HG02642 (cell line): ENCODE data around the gene HAPSTR1.
A peak's percentile ranks its signal among the peaks of the same experiment; 100 is the strongest.
"Not testable (repeated sequence)": the region's sequence is repeated elsewhere in the genome, so short reads cannot be mapped to it uniquely, and the experiment has no call there.

Experiments used
- ATAC-seq: cut with Tn5 transposase; IDR thresholded peaks from one replicate; pipeline ENCODE4 v1.9.1; 2021; ENCODE audit warnings: mild to moderate bottlenecking; ENCODE audit not compliant: unreplicated experiment, poor library complexity

Gene HAPSTR1

DNA sequence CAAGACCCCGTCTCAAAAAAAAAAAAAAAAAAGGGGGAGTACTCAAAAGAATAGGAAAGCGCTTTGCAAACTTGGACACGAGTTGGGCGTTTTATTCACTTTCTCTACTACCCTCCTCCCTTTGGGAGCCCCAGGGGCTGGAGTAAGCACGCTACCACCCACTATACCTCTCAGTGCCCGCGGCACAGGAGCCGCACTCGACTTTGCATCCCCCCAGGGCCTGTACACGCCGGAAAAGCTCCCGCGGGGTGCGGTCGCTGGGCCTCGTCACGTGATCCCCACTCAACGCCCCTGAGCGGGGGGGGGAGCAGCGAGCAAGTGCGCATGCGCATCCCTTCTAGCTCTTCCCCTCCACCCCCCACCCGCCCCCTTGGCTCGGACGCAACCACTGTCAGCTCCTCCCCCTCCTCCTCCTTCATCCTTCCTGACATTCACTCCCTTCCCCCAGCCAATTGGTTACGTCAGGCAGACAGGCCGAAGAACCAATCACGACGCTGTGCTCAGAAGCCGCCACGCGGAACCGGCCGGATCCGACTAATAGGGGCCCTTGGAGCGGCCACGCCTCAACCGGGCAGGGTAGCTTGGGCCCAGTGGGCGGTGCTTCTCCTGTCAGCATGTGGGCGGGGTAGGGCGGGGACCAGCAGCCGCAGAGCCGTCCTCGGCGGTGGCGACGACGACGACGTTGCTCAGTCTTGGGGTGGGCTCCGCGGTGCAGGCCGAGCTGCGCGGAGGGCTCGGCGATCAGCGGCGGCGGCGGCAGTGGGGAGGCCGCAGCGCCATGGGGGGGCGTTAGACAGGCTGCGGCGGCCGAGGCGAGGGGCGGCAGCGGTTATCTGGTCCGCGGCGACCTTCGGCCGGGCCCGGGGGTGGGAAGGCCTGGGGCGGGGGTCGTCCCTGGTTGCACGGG is at the start of gene HAPSTR1:
Gene HAPSTR1 (plus strand): TSS at position 685 of the 907 bp plus-strand sequence. CDS start 401 bp downstream, outside the sequence.
- peak; percentile 90 for ATAC-seq

- ATAC-seq, result no peak
Measured at GRCh38 chr16:9042533-9042932, 48.9 kb upstream of the HAPSTR1 start.

- ATAC-seq, result no peak
Measured at GRCh38 chr16:9042964-9043680, 48.3 kb upstream of the HAPSTR1 start.

DNA sequence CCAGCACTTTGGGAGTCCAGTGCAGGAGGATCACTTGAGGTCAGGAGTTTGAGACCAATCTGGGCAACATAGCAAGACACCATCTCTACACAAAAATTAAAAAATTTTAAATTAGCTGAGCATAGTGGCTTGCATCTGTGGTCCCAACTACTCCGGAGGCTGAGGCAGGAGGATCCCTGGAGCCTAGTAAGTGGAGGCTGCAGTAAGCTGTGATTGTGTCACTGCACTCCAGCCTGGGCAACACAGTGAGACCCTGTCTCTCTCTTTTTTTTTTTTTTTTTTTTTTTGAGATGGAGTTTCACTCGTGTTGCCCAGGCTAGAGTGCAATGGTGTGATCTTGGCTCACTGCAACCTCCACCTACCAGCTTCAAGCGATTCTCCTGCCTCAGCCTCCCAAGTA is 45.9 kb upstream of the HAPSTR1 start:
- not testable (repeated sequence) for ATAC-seq

- no peak for ATAC-seq
Measured at GRCh38 chr16:9046667-9047055, 44.8 kb upstream of the HAPSTR1 start.

- peak; percentile 86 for ATAC-seq
Measured at GRCh38 chr16:9047689-9048301, 43.6 kb upstream of the HAPSTR1 start.

GRCh38 chr16:9048302-9048700 is 43.1 kb upstream of the HAPSTR1 start:
- ATAC-seq, result no peak

- ATAC-seq, result no peak
Measured at GRCh38 chr16:9049241-9049640, 42.2 kb upstream of the HAPSTR1 start.

DNA sequence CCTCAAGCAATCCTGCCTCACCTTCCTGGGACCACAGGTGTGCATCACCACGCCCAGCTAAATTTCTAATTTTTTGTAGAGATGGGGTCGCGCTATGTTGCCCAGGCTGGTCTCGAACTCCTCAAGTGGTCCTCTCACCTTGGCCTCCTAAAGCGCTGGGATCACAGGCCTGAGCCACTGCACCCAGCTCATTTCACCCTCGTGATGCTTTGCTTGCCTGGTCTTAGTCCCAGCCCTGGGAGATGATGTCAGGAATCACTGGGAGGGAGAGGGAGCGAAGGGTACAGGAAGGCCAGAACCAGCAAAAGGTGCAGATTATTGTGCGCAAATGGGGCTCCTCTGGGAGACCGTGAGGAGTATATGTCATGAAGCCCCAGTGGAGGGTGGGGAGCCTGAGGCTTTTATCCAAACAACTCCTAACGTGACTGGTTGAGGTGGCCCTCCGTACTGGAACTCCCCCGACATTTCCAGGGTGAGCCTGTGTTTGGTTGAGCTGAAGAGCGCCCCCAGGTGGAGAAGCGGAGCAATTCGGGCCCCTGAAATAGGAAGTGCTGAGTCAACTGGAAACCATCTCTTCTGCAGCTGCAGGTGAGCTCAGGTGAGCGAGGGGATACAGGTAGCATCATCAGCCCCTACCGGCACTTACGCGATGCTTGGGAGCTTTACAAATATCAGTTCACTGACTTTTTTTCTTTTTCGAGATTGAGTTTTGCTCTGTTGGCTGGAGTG is 41.2 kb upstream of the HAPSTR1 start:
- ATAC-seq, result no peak

DNA sequence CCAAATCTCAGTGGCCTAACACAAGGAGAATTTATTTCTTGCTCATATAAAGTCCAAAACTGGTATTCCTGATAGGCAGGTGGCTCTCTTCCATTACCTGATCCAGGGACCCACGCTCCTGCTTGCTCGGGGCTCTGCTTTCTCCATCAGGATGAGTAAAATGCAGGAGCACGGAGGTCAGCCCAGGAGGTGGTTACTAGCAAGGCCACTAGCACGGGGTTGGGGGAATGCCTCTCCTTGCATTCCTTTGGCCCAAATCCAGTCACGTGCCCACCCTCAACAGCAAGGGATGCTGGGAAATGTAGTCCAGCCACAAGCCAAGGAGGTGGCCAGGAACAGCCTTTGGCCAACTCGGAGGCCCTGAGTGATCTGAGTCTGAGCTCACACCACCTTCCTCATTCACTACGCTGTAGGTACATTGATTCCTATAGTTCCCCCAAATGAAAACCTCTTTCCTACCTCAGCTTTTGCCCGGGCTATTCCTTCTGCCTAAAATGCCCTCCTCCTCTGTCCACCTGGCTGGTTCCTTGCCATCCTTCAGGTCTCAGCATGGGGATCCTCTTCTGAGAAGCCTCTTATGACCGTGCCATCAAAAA is 38.3 kb upstream of the HAPSTR1 start:
- peak; percentile 48 for ATAC-seq

- ATAC-seq, result no peak
Measured at GRCh38 chr16:9054460-9054859, 37.0 kb upstream of the HAPSTR1 start.

DNA sequence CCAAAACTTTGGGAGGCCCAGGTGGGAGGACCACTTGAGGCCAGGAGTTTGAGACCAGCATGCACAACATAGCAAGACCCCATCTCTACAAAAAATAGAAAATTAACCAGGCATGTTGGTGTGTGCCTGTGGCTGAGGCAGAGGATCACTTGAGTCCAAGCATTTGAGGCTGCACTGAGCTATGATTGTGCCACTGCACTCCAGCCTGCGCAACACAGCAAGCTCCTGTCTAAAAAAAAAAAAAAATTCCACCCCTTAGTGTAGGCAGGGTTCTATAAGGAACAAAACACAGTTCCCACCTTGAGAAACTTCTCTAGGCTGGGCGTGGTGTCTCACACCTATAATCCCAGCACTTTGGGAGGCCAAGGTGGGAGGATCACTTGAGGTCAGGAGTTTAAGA is 36.3 kb upstream of the HAPSTR1 start:
- no peak for ATAC-seq

DNA sequence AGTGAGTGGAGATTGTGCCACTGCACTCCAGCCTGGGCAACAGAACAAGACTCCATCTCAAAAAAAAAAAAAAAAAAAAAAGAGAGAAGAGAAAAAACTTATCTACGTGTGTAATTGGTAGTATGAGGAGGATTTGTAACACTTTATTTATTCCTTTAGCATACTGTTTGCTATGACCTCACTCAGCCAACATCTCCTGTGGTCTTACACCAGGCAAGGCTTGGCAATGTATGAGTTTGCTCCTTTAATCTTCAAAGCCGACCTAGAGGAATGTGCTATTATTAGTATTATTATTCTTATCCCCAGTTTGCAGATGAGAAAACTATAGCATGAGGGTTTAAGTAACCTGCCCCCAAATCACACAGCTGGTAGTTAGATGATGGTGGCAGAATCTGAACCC is 35.8 kb upstream of the HAPSTR1 start:
- no peak for ATAC-seq

GRCh38 chr16:9056061-9056460 is 35.4 kb upstream of the HAPSTR1 start:
- ATAC-seq, result no peak

GRCh38 chr16:9058211-9058610 is 33.2 kb upstream of the HAPSTR1 start:
- no peak for ATAC-seq

GRCh38 chr16:9060225-9060624 is 31.2 kb upstream of the HAPSTR1 start:
- no peak for ATAC-seq

DNA sequence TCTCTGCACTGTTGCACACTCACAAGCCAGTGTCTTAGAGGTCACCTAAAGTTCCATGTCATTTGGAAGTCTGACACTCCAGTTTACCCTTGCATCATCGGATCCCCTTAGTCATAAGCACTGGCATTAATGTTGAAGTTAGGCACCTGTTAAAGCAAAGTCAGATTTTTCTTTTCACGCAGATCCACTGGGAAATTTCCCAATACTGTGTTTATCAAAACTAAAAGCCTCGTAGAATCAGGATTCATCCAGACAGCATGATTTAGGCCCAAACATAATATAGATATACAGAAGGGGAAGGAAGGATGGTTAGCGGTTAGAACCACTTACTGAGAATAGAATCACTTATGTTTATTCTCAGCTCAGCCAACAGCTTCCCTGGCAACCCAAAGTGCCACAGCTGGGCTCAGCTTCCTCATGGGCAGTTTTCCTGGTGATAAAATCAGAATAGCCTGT is 30.1 kb upstream of the HAPSTR1 start:
- ATAC-seq, result peak; percentile 52

DNA sequence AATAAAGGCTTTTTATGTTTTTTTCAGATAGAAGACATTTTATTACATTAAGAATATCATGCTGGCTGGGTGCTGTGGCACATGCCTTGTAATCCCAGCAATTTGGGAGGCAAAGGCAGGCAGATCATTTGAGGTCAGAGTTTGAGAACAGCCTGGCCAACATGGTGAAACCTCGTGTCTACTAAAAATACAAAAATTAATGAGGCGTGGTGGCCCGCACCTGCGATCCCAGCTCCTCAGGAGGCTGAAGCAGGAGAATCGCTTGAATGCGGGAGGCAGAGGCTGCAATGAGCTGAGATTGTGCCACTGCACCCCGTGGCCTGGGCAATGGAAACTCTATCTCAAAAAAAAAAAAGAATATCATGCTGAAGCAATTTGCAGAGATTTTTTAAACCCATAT is 29.1 kb upstream of the HAPSTR1 start:
- no peak for ATAC-seq

- ATAC-seq, result no peak
Measured at GRCh38 chr16:9065077-9065476, 26.4 kb upstream of the HAPSTR1 start.

GRCh38 chr16:9068886-9069285 is 22.6 kb upstream of the HAPSTR1 start:
- ATAC-seq, result no peak
